Karpas-422 (cell line): ENCODE results near the gene TNIP2. TPM values are rescaled to one million over a fixed set of nuclear protein-coding genes. Genes with fewer than 3 reads are reported as not detected.
"Not testable (repeated sequence)": the region's sequence is repeated elsewhere in the genome, so short reads cannot be mapped to it uniquely, and the experiment has no call there.

ENCODE experiments used
- DNase-seq: peaks from one replicate; pipeline ENCODE4 v3.0.0-alpha.2; 2015
- H2AFZ ChIP-seq: fragments of 200-600 bp; sonication (generic); 2 replicates; pipeline ENCODE4 v1.6.1; 2014; ENCODE audit warnings: antibody characterized with exemption, low read length, mixed read lengths
- H3K27ac ChIP-seq: fragments of 200-600 bp; sonication (generic); 2 replicates; pipeline ENCODE4 v1.5.1; 2014; ENCODE audit warnings: mild to moderate bottlenecking, low read length, moderate library complexity
- H3K27me3 ChIP-seq: fragments of 200-600 bp; sonication (generic); 2 replicates; pipeline ENCODE4 v1.6.1; 2014; ENCODE audit warnings: low read length, mixed read lengths
- H3K36me3 ChIP-seq: fragments of 200-600 bp; sonication (generic); 2 replicates; pipeline ENCODE4 v1.6.1; 2014; ENCODE audit warnings: low read length, mixed read lengths; ENCODE audit not compliant: insufficient read depth
- H3K4me1 ChIP-seq: fragments of 200-600 bp; sonication (generic); 2 replicates; pipeline ENCODE4 v1.6.1; 2014; ENCODE audit warnings: mild to moderate bottlenecking, low read length, mixed read lengths
- H3K4me2 ChIP-seq: fragments of 200-600 bp; sonication (generic); 2 replicates; pipeline ENCODE4 v1.6.1; 2014; ENCODE audit warnings: low read length, low read depth, mild to moderate bottlenecking; ENCODE audit not compliant: poor library complexity, severe bottlenecking
- H3K4me3 ChIP-seq: fragments of 200-600 bp; sonication (generic); 2 replicates; pipeline ENCODE4 v1.5.1; 2014; ENCODE audit warnings: mild to moderate bottlenecking, antibody characterized with exemption, low read length, mixed read lengths
- H3K79me2 ChIP-seq: fragments of 200-600 bp; sonication (generic); 2 replicates; pipeline ENCODE4 v1.6.1; 2014; ENCODE audit warnings: mild to moderate bottlenecking, low read length, mixed read lengths
- H3K9ac ChIP-seq: fragments of 200-600 bp; sonication (generic); 2 replicates; pipeline ENCODE4 v1.6.0; 2014; ENCODE audit warnings: low read length
- H3K9me2 ChIP-seq: fragments of 200-600 bp; sonication (generic), shearing (Covaris generic); replicated peaks from 2 replicates; pipeline ENCODE4 v1.6.0; 2014; ENCODE audit warnings: mild to moderate bottlenecking, low read length, moderate library complexity; ENCODE audit not compliant: insufficient read depth
- H3K9me3 ChIP-seq: fragments of 300-700, 200-600 bp; sonication (generic); 2 replicates; pipeline ENCODE4 v1.6.1; 2014; ENCODE audit warnings: low read length, mixed read lengths
- H4K20me1 ChIP-seq: fragments of 200-600 bp; sonication (generic); 2 replicates; pipeline ENCODE4 v1.6.1; 2014; ENCODE audit warnings: mild to moderate bottlenecking, antibody characterized with exemption, low read length, low read depth; ENCODE audit not compliant: insufficient read depth
- total RNA-seq: library from RNA; depleted of rRNA; stranded (reverse); fragments of >200 nt; shearing (Covaris generic); gene quantifications from 2 replicates; pipeline ENCODE4 v1.2.3, GENCODE V29; 2014; ENCODE audit warnings: low replicate concordance

Gene TNIP2
- total RNA-seq, 1 experiment from 2014 or later, result 30.6 TPM

DNA sequence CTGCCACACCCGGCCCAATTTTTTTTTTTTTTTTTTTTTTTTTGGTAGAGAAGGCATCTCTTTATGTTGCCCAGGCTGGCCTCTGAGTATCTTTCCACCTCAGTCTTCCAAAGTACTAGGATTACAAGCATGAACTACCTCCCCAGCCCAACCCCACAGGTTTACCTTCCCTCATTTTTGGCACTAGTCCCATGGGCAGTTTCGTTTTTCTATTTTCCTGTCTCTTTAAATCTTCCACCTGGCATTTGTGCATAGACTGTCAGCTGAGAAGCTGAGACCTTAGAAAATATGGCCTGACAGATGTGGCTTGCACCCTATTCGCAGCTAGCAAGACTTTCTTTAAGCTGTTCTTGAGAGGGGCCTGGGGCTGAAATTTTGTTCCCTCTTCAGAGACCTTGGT is 27.9 kb downstream of the TNIP2 start:
- Histone ChIP-seq H3K27ac (no peak overlapping the region), H3K4me3 (no peak overlapping the region), H3K4me1 (no peaks in the 10 kb centered on the region), H3K9me3 (no peaks in the 10 kb centered on the region), H3K9ac (no peak overlapping the region), H3K9me2 (no peaks in the 10 kb centered on the region), H3K4me2 (no peak overlapping the region), H3K27me3 (no peaks in the 10 kb centered on the region), H3K36me3 (peaks cover 6% of the 10 kb centered on the region), H4K20me1 (no peaks in the 10 kb centered on the region), H3K79me2 (no peaks in the 10 kb centered on the region), H2AFZ (no peak overlapping the region)
- DNase-seq, result no peak

DNA sequence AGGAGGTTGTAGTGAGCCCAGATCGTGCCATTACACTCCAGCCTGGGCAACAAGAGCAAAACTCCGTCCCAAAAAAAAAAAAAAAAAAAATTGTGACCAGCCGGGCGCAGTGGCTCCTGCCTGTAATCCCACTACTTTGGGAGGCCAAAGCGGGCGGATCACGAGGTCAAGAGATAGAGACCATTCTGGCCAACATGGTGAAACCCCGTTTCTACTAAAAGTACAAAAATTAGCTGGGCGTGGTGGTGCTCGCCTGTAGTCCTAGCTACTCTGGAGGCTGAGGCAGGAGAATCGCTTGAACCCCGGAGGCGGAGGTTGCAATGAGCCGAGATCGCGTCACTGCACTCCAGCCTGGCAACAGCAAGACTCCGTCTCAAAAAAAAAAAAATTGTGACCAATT is 29.3 kb downstream of the TNIP2 start:
- not testable (repeated sequence) for H3K79me2 ChIP-seq, H3K36me3 ChIP-seq, H3K9ac ChIP-seq, H3K4me2 ChIP-seq, H3K9me3 ChIP-seq, H2AFZ ChIP-seq, DNase-seq, H3K27ac ChIP-seq, H3K4me1 ChIP-seq, H4K20me1 ChIP-seq, H3K9me2 ChIP-seq, H3K27me3 ChIP-seq, H3K4me3 ChIP-seq

DNA sequence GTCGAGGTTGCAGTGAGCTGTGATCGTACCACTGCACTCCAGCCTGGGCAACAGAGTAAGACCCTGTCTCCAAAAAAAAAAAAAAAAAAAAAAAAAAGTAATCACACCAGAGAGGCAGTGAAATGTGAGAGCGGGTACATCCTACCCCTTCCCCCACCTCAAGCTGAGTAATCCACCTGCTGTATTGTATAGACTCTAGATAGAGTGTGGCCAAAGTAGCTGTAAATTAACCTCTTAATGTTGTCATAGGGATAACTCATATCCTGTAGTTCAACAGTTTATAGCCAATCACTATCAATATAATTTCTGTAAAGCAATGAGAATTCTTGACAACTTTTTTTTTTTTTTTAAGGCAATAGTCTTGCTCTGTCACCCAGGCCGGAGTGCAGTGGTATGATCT is 30.8 kb downstream of the TNIP2 start:
- Histone ChIP-seq H3K4me3 (no peak overlapping the region), H3K36me3 (peaks cover 2% of the 10 kb centered on the region; the same call in 1 of the 2 replicates), H3K27ac (no peak overlapping the region), H3K27me3 (no peaks in the 10 kb centered on the region), H3K9ac (no peak overlapping the region), H3K79me2 (no peaks in the 10 kb centered on the region), H3K9me3 (no peaks in the 10 kb centered on the region), H4K20me1 (no peaks in the 10 kb centered on the region), H3K4me1 (no peaks in the 10 kb centered on the region), H2AFZ (no peak overlapping the region), H3K4me2 (no peak overlapping the region), H3K9me2 (no peaks in the 10 kb centered on the region)
- DNase-seq, result no peak

DNA sequence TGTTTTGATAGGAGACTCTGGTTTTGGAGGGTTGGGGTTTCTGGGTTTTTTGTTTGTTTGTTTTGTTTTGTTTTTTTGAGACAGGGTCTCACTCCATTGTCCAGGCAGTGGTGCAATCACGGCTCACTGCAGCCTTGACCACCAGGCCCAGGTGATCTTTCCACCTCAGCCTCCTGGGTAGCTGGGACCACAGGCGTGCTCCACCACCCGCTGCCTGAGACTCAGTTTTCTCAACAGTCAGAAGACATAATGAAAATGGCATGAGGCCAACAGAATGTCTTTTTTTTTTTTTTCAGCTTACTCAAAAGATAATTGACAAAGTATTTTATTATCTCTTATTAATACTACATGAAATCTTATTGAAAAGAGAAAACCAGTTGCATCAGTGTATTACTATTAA is 32.4 kb downstream of the TNIP2 start:
- Histone ChIP-seq H2AFZ (no peak overlapping the region), H3K36me3 (peaks cover 11% of the 10 kb centered on the region), H3K9ac (no peak overlapping the region), H3K27ac (no peak overlapping the region), H3K9me3 (no peaks in the 10 kb centered on the region), H3K4me1 (peaks cover under 1% of the 10 kb centered on the region), H4K20me1 (no peaks in the 10 kb centered on the region), H3K4me2 (no peak overlapping the region), H3K4me3 (no peak overlapping the region), H3K79me2 (no peaks in the 10 kb centered on the region), H3K27me3 (no peaks in the 10 kb centered on the region), H3K9me2 (no peaks in the 10 kb centered on the region)
- DNase-seq, result no peak

DNA sequence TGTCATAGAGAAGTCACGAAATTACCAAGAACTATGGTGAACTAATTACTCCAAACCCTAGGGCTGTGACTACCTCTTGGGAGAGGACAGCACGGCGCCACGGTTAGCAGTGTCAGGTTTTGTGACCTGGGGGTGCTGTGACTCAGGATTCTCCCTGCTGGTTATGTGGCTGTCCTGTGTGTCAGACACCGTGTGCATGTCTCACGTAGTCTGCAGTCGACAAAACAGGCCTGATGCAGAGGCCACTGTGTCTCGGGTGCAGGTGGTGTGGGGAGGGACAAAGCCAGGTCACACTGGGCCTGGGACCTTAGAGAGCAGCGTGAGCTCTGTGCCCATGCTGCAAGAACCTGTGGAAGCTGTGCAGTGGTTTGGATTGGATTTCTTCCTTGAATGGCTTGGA is 34.1 kb downstream of the TNIP2 start:
- no peak overlapping the region for H3K9ac ChIP-seq

DNA sequence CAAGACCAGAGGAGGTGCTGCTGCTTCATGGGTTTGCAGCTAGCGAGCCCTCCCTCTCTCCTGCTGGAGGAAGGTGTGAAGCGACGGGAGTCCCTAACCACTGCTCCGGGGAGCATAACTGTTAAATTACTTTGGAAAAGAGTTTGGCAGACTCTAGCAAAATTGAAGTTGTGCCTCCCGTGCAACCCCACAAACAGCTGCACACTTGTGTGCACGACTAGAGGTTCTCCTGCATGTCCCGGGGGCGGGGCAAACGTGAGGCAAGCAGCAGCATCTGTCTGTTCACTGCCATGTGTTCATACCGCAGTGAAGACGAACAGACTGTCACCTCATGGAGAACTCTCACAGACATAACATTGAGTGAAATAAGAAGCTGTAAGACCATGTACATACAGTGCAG is 34.5 kb downstream of the TNIP2 start:
- H3K36me3 ChIP-seq, result peaks cover 13% of the 10 kb centered on the region
- H3K27ac ChIP-seq, result no peak overlapping the region
- H3K9me3 ChIP-seq, result no peaks in the 10 kb centered on the region
- peaks cover 10% of the 10 kb centered on the region for H3K4me1 ChIP-seq
- no peak for DNase-seq
- H3K9me2 ChIP-seq, result no peaks in the 10 kb centered on the region
- no peaks in the 10 kb centered on the region for H4K20me1 ChIP-seq
- H3K4me2 ChIP-seq, result no peak overlapping the region
- H3K9ac ChIP-seq, result no peak overlapping the region
- H3K27me3 ChIP-seq, result no peaks in the 10 kb centered on the region
- no peak overlapping the region for H3K4me3 ChIP-seq
- no peaks in the 10 kb centered on the region for H3K79me2 ChIP-seq
- no peak overlapping the region for H2AFZ ChIP-seq

More for the DNA sequence above, 34.1 kb downstream of the TNIP2 start:
- Histone ChIP-seq H2AFZ (no peak overlapping the region), H3K9me3 (no peaks in the 10 kb centered on the region), H3K9me2 (no peaks in the 10 kb centered on the region), H3K36me3 (peaks cover 13% of the 10 kb centered on the region), H3K27me3 (no peaks in the 10 kb centered on the region), H3K27ac (no peak overlapping the region), H3K4me2 (no peak overlapping the region), H3K79me2 (no peaks in the 10 kb centered on the region), H4K20me1 (no peaks in the 10 kb centered on the region), H3K4me1 (peaks cover 10% of the 10 kb centered on the region), H3K4me3 (no peak overlapping the region)
- DNase-seq, result no peak

DNA sequence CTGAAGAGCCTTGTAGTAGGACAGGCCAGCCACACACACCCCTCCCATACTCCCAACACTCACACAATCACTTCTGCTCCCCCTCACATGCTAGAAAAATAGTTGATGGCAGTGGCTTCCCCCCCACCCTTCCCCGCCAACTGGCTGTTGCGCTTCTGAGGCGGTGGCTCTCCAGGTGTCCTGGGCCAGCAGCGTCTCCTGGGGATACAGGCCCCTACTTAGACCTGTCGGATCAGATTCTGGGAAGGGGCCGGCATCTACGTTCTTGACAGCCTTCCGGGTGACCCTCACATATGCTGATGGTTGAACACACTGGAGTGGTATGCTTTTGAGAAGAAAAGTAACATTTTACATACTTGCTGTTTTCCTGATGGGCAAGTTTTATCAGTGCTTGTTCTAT is 39.9 kb downstream of the TNIP2 start:
- Histone ChIP-seq H3K4me2 (no peak overlapping the region), H4K20me1 (no peaks in the 10 kb centered on the region), H3K79me2 (peaks cover 21% of the 10 kb centered on the region), H3K27ac (no peak overlapping the region), H3K27me3 (no peaks in the 10 kb centered on the region), H3K36me3 (peaks cover 24% of the 10 kb centered on the region), H3K9me3 (no peaks in the 10 kb centered on the region), H3K9ac (no peak overlapping the region), H3K4me3 (no peak overlapping the region), H3K4me1 (peaks cover 16% of the 10 kb centered on the region), H3K9me2 (no peaks in the 10 kb centered on the region), H2AFZ (no peak overlapping the region)
- no peak for DNase-seq

DNA sequence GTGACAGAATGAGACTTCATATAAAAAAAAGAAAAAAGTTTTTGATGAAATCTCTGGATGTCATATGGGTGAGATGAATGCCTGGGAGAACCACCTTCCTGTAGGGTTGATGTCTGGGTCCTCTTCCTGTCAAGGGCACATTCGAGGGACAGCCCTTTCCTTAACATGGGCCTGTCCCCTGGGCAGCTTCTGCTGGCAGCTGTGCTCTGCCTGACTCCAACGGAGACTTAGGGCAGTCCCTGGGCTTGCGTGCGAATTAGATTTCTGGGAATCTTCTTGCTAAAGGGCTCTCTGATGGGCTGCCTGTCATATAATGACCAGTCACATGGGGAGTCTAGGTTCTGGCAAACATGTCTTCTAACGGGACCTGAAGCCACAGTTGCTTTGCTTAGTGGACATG is 40.7 kb downstream of the TNIP2 start:
- H3K79me2 ChIP-seq, result peaks cover 25% of the 10 kb centered on the region
- no peaks in the 10 kb centered on the region for H3K27me3 ChIP-seq
- peaks cover 24% of the 10 kb centered on the region for H3K36me3 ChIP-seq
- no peak overlapping the region for H3K9ac ChIP-seq
- H4K20me1 ChIP-seq, result no peaks in the 10 kb centered on the region
- H3K27ac ChIP-seq, result no peak overlapping the region
- DNase-seq, result no peak
- H3K4me3 ChIP-seq, result no peak overlapping the region
- no peak overlapping the region for H3K4me2 ChIP-seq
- no peak overlapping the region for H2AFZ ChIP-seq
- no peaks in the 10 kb centered on the region for H3K9me3 ChIP-seq
- H3K4me1 ChIP-seq, result peaks cover 16% of the 10 kb centered on the region
- H3K9me2 ChIP-seq, result no peaks in the 10 kb centered on the region

DNA sequence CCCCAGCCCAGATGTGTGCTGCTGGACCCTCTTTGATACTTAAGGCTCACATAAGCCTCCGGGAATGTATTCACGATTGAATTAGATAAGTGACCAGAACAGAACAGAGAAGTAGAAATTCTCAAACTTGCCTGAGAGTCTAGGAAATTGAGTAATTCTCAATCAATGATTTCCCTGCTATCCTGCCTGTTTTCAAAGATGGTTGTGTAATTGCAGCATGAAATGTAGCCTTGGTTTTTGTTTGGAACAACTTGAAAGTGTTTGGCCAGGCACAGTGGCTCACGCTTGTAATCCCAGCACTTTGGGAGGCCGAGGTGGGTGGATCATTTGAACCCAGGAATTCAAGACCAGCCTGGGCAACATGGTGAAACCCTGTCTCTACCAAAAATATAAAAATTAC is 41.2 kb downstream of the TNIP2 start:
- peaks cover 16% of the 10 kb centered on the region for H3K4me1 ChIP-seq
- no peak overlapping the region for H3K9ac ChIP-seq
- H3K4me3 ChIP-seq, result no peak overlapping the region
- no peaks in the 10 kb centered on the region for H3K9me3 ChIP-seq
- peaks cover 27% of the 10 kb centered on the region for H3K79me2 ChIP-seq
- no peaks in the 10 kb centered on the region for H3K27me3 ChIP-seq
- H3K36me3 ChIP-seq, result peaks cover 23% of the 10 kb centered on the region
- H3K4me2 ChIP-seq, result no peak overlapping the region
- no peaks in the 10 kb centered on the region for H3K9me2 ChIP-seq
- H2AFZ ChIP-seq, result no peak overlapping the region
- H3K27ac ChIP-seq, result no peak overlapping the region
- no peak for DNase-seq
- H4K20me1 ChIP-seq, result no peaks in the 10 kb centered on the region
